Gastroesophageal sphincter (tissue), 4 donors: ENCODE data around the gene WDR73. TPM values are rescaled to one million over a fixed set of nuclear protein-coding genes. Genes with fewer than 3 reads are reported as not detected.

ENCODE experiments used
- ATAC-seq: fragments of 150-250 bp; one replicate; pipeline ENCODE4 v1.9.1; 2016; ENCODE audit warnings: mild to moderate bottlenecking, moderate library complexity
- H3K27ac ChIP-seq, 4 donors: fragments of 200-600 bp; sonication (generic) in 3 of 4; 1 replicate in 3 of 4; 2 replicates in 1 of 4; pipeline ENCODE4 v1.5.1; 2016 to 2019
- H3K27me3 ChIP-seq: fragments of 200-600 bp; sonication (generic); one replicate; pipeline ENCODE4 v1.5.1; 2019
- H3K36me3 ChIP-seq, 2 donors: fragments of 200-600 bp; sonication (generic); one replicate each; pipeline ENCODE4 v1.5.1; 2019; ENCODE audit warnings: control low read depth in 1 of 2
- H3K4me1 ChIP-seq, 3 donors: fragments of 200-600 bp; sonication (generic); 1 replicate in 2 of 3; 2 replicates in 1 of 3; pipeline ENCODE4 v1.5.1; 2016 to 2019; ENCODE audit warnings: control low read depth in 2 of 3
- H3K4me3 ChIP-seq, 2 donors: fragments of 200-600 bp; sonication (generic); one replicate each; pipeline ENCODE4 v1.5.1; 2019; ENCODE audit warnings: mild to moderate bottlenecking in 1 of 2, moderate library complexity in 1 of 2
- H3K9me3 ChIP-seq, 3 donors: fragments of 200-600 bp; sonication (generic); one replicate each; pipeline ENCODE4 v1.5.1; 2017 to 2019; ENCODE audit warnings: control low read depth in 2 of 3
- EP300 ChIP-seq: sonication (generic); formaldehyde crosslinking; IDR thresholded peaks from one replicate; pipeline ENCODE4 v1.6.1; 2017; ENCODE audit warnings: antibody characterized with exemption, mild to moderate bottlenecking
- POLR2A ChIP-seq, 2 donors: fragments of 450-650 bp; IDR thresholded peaks; one replicate each; pipeline ENCODE4 v1.6.1; 2017; ENCODE audit warnings: antibody characterized with exemption in 2 of 2, mild to moderate bottlenecking in 2 of 2, moderate library complexity in 1 of 2
- POLR2AphosphoS5 ChIP-seq: sonication (generic); formaldehyde crosslinking; IDR thresholded peaks from one replicate; pipeline ENCODE4 v1.6.1; 2017; ENCODE audit warnings: antibody characterized with exemption
- WGBS, 2 donors: methylation state at CpG; one replicate each; pipeline ENCODE4 v1.1.5; 2018; ENCODE audit warnings: low coverage in 1 of 2; 5-methylcytosine and 5-hydroxymethylcytosine counted together
- total RNA-seq, 4 donors: library from RNA; depleted of rRNA; stranded (reverse); fragments of >200 nt; gene quantifications; one replicate each; pipeline ENCODE4 v1.1.0, GENCODE V29; 2016
- TF ChIP-seq, protein P1 (sequence below), 4 experiments: fragments of 200-600 bp in 2 of 4; fragments of 450-650 bp in 2 of 4; sonication (generic) in 1 of 4; IDR thresholded peaks; one replicate each; pipeline ENCODE4 v1.5.1; 2017 to 2019; ENCODE audit warnings: antibody characterized with exemption in 4 of 4, mild to moderate bottlenecking in 2 of 4, moderate library complexity in 2 of 4

WDR73 gene
- total RNA-seq, 4 donors from 2014 or later: 12.6 to 43.3 (median 20.2) TPM

DNA sequence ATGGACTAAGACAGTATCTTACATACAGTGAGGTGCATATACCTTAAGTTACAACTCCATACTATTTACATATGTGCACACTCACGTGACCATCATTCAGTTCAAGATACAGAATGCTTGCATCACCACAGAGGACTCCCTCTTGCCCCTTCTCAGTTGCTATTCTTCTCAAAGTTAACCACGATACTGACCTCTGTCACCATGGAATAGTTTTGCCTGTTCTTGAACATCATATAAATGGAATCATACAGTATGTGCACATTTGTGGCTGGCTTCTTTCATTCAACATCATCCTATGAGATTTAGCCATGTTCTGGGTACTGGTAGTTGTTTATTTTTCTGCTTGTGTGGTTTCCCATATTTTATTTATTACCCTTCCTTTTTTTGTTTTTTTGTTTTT is 63.7 kb downstream of the WDR73 start:
- no peaks in the 10 kb centered on the region for H3K27me3 ChIP-seq
- ATAC-seq: no peak
- 86 to 88% methylated on average over 2 of the region's 2 CpGs for WGBS, 2 donors
- TF ChIP-seq POLR2AphosphoS5 (no peak), EP300 (no peak), POLR2A (IDR thresholded peaks at IDR 0.05) (no peak)
- TF ChIP-seq, protein P1, sequence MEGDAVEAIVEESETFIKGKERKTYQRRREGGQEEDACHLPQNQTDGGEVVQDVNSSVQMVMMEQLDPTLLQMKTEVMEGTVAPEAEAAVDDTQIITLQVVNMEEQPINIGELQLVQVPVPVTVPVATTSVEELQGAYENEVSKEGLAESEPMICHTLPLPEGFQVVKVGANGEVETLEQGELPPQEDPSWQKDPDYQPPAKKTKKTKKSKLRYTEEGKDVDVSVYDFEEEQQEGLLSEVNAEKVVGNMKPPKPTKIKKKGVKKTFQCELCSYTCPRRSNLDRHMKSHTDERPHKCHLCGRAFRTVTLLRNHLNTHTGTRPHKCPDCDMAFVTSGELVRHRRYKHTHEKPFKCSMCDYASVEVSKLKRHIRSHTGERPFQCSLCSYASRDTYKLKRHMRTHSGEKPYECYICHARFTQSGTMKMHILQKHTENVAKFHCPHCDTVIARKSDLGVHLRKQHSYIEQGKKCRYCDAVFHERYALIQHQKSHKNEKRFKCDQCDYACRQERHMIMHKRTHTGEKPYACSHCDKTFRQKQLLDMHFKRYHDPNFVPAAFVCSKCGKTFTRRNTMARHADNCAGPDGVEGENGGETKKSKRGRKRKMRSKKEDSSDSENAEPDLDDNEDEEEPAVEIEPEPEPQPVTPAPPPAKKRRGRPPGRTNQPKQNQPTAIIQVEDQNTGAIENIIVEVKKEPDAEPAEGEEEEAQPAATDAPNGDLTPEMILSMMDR (IDR thresholded peaks at IDR 0.05): no peak
- no peak overlapping the region for H3K4me3 ChIP-seq
- H3K27ac ChIP-seq: no peak overlapping the region
- no peaks in the 10 kb centered on the region for H3K36me3 ChIP-seq
- peaks cover 0 to 12% (median 3%) of the 10 kb centered on the region in 3 donors for H3K4me1 ChIP-seq
- H3K9me3 ChIP-seq: no peaks in the 10 kb centered on the region

Other genes with a start within 250 kb of the WDR73 start
- gene ZSCAN2, start 53.3 kb downstream of the WDR73 start, total RNA-seq: 10 to 100 TPM in 1 of 4 donors, 1 to 10 TPM in 3; 3.5 to 13.8 (median 7.1) TPM
- gene NMB, start 3.9 kb upstream of the WDR73 start, total RNA-seq: 1 to 10 TPM; 2.1 to 4.6 (median 3.9) TPM
- 100 to 1,000 TPM in 2 of 4 donors, 10 to 100 TPM in 2; 63.3 to 139 (median 99.4) TPM for gene SEC11A, start 61.9 kb upstream of the WDR73 start, total RNA-seq
- 10 to 100 TPM; 15.7 to 26.0 (median 19.1) TPM for gene ZNF592, start 94.3 kb upstream of the WDR73 start, total RNA-seq
- 10 to 100 TPM; 19.1 to 34.4 (median 26.5) TPM for gene ALPK3, start 163.1 kb upstream of the WDR73 start, total RNA-seq
- gene SLC28A1, start 230.4 kb upstream of the WDR73 start, total RNA-seq: not detected